ENCODE results near the gene COL24A1. TPM values are rescaled to one million over a fixed set of nuclear protein-coding genes. Genes with fewer than 3 reads are reported as not detected.
"Not testable (repeated sequence)": the region's sequence is repeated elsewhere in the genome, so short reads cannot be mapped to it uniquely, and the experiment has no call there.

Gene COL24A1
- polyA plus RNA-seq, 3 donors from 2014 or later = 0.09 TPM; not detected in 2

DNA sequence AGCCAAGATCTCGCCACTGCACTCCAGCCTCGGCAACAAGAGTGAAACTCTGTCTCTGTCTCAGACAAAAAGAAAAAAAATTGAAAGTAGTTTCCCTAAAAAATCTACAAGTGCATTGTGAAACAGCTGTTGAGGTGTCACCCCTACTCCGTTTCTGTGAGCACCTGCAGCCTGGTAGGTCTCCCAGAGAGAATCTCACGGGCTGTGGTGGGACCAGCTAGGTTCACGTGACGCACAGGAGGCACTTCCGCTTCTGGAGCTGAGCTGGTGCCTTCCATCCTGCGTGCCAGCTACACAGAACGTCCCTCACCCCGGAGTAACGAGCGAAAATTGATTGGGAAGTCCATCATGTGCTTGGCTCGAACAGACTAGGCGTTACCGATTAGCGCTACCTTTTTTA, 66.8 kb downstream of the COL24A1 start:
- no peak for DNase-seq
- no peaks in the 10 kb centered on the region for H3K27me3 Mint-ChIP-seq (ENCODE audit: low read depth in 3 of 3)
- no peak overlapping the region for H3K27ac Mint-ChIP-seq
- H3K36me3 Mint-ChIP-seq = no peaks in the 10 kb centered on the region
- no peak overlapping the region for H3K4me3 Mint-ChIP-seq
- peaks cover 0 to 15% (median 4%) of the 10 kb centered on the region in 6 donors for H3K9me3 Mint-ChIP-seq
- H3K4me1 Mint-ChIP-seq = peaks cover 4 to 11% of the 10 kb centered on the region in 2 donors

- Mint-ChIP-seq H3K4me1 (peaks cover 4 to 11% of the 10 kb centered on the region in 2 donors), H3K36me3 (no peaks in the 10 kb centered on the region), H3K9me3 (peaks cover 0 to 3% (median 0%) of the 10 kb centered on the region in 6 donors), H3K4me3 (peak overlapping the region in 4 of 5 donors; percentile 12 to 60 (median 34)), H3K27me3 (ENCODE audit: low read depth in 3 of 3) (no peaks in the 10 kb centered on the region), H3K27ac (peak overlapping the region in 1 of 6 donors; percentile 66)
- DNase-seq = no peak
These were observed 70.7 kb downstream of the COL24A1 start for GRCh38 chr1:86085741-86086409.

DNA sequence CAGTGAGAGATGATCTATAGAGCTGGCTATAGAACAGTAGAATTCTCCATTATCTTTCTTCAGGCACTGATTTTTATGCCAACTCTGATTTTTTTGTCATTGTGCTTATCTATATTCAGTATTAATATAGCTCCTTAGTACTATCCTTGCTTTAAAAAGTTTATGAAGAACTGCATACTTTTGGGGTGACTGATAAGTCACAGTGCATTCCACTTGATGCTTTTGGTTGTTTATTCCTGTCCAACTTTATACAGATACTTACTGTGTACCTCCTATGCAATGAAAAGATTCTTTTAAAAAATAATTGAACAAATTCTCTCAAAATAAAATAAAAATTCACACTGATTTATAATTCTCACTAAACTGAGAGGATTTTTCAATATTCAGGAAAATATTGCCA, 71.6 kb downstream of the COL24A1 start:
- no peak for DNase-seq
- Mint-ChIP-seq H3K27me3 (ENCODE audit: low read depth in 3 of 3) (no peaks in the 10 kb centered on the region), H3K27ac (no peak overlapping the region), H3K36me3 (no peaks in the 10 kb centered on the region), H3K4me1 (peaks cover 4 to 11% of the 10 kb centered on the region in 2 donors), H3K4me3 (no peak overlapping the region), H3K9me3 (peaks cover 0 to 3% (median 0%) of the 10 kb centered on the region in 6 donors)

GRCh38 chr1:86082183-86082582, 74.4 kb downstream of the COL24A1 start:
- H3K4me3 Mint-ChIP-seq = no peak overlapping the region
- H3K27ac Mint-ChIP-seq = no peak overlapping the region
- H3K27me3 Mint-ChIP-seq (ENCODE audit: low read depth in 3 of 3) = no peaks in the 10 kb centered on the region
- H3K4me1 Mint-ChIP-seq = peaks cover 4 to 11% of the 10 kb centered on the region in 2 donors
- H3K36me3 Mint-ChIP-seq = no peaks in the 10 kb centered on the region
- DNase-seq = no peak
- peaks cover 0 to 4% (median 3%) of the 10 kb centered on the region in 6 donors for H3K9me3 Mint-ChIP-seq

DNA sequence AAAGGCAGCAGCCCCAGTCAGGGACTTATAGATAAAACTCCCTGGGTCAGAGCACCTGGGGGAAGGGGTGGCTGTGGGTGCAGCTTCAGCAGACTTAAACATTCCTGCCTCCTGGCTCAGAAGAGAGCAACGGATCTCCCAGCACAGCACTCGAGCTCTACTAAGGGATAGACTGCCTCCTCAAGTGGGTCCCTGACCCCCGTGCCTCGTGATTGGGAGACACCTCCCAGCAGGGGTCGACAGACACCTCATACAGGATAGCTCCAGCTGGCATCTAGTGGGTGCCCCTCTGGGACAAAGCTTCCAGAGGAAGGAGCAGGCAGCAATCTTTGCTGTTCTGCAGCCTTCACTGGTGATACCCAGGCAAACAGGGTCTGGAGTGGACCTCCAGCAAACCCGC, 84.1 kb downstream of the COL24A1 start:
- H3K27ac Mint-ChIP-seq; H3K4me1 Mint-ChIP-seq; H3K4me3 Mint-ChIP-seq; H3K27me3 Mint-ChIP-seq (ENCODE audit: low read depth in 3 of 3); DNase-seq; H3K36me3 Mint-ChIP-seq: not testable (repeated sequence)
- H3K9me3 Mint-ChIP-seq = peaks cover 5 to 17% (median 10%) of the 10 kb centered on the region in 6 donors

- H3K9me3 Mint-ChIP-seq = peaks cover 4 to 15% (median 9%) of the 10 kb centered on the region in 6 donors
- not testable (repeated sequence) for H3K27ac Mint-ChIP-seq; H3K36me3 Mint-ChIP-seq; H3K4me1 Mint-ChIP-seq; H3K4me3 Mint-ChIP-seq; H3K27me3 Mint-ChIP-seq (ENCODE audit: low read depth in 3 of 3); DNase-seq
These were observed 84.7 kb downstream of the COL24A1 start for GRCh38 chr1:86071870-86072269.

DNA sequence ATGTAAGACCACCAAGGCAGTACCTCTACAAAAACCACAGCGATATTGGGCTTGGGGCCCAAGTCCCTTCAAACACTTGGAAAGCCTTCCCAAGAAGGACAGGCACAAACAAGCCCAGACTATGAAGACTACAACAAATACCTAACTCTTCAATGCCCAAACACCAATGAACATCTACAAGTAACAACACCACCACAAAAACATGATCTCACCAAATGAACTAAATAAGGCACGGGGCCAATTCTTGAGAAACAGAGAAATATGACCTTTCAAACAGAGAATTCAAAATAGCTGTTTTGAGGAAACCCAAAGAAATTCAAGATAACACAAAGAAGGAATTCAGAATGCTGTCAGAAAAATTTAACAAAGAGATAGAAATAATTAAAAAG, 86.8 kb downstream of the COL24A1 start:
- no peaks in the 10 kb centered on the region for H3K4me1 Mint-ChIP-seq
- H3K9me3 Mint-ChIP-seq = peaks cover 4 to 12% (median 10%) of the 10 kb centered on the region in 6 donors
- H3K27me3 Mint-ChIP-seq (ENCODE audit: low read depth in 3 of 3) = no peaks in the 10 kb centered on the region
- H3K4me3 Mint-ChIP-seq = no peak overlapping the region
- H3K36me3 Mint-ChIP-seq = peaks cover 0 to 3% (median 0%) of the 10 kb centered on the region in 3 donors
- DNase-seq = no peak
- no peak overlapping the region for H3K27ac Mint-ChIP-seq

- H3K4me3 Mint-ChIP-seq = no peak overlapping the region
- H3K4me1 Mint-ChIP-seq = no peaks in the 10 kb centered on the region
- peaks cover 0 to 3% (median 0%) of the 10 kb centered on the region in 3 donors for H3K36me3 Mint-ChIP-seq
- no peak overlapping the region for H3K27ac Mint-ChIP-seq
- no peaks in the 10 kb centered on the region for H3K27me3 Mint-ChIP-seq (ENCODE audit: low read depth in 3 of 3)
- H3K9me3 Mint-ChIP-seq = peaks cover 4 to 12% (median 10%) of the 10 kb centered on the region in 6 donors
- no peak for DNase-seq
These were observed 87.5 kb downstream of the COL24A1 start for GRCh38 chr1:86068841-86069756.

- no peak overlapping the region for H3K27ac Mint-ChIP-seq
- no peak for DNase-seq
These were observed 88.3 kb downstream of the COL24A1 start for GRCh38 chr1:86068271-86068721.

DNA sequence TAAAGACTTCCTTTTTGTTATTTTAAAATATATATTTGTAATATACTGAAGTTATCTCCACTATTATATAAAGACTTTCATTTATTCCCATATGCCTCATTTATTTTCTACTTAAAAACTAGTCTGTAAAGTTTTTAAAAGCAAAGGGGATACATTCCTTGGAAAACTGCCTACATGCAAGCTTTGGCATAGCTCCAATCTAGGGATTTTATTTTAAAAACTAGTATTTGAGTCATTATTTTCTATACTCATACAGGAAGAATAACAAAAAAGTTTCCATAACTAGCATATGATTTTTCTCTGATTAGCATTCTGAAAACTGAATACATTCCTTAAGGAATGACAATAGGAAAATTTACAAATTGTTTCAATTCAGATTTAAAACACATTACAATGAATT, 88.9 kb downstream of the COL24A1 start:
- no peaks in the 10 kb centered on the region for H3K27me3 Mint-ChIP-seq (ENCODE audit: low read depth in 3 of 3)
- H3K27ac Mint-ChIP-seq = no peak overlapping the region
- H3K4me3 Mint-ChIP-seq = no peak overlapping the region
- peaks cover 4 to 12% (median 8%) of the 10 kb centered on the region in 6 donors for H3K9me3 Mint-ChIP-seq
- H3K36me3 Mint-ChIP-seq = peaks cover 0 to 3% (median 0%) of the 10 kb centered on the region in 3 donors
- H3K4me1 Mint-ChIP-seq = no peaks in the 10 kb centered on the region
- DNase-seq = no peak

More at GRCh38 chr1:86068271-86068721, 88.3 kb downstream of the COL24A1 start:
- H3K4me3 Mint-ChIP-seq = no peak overlapping the region
- H3K4me1 Mint-ChIP-seq = no peaks in the 10 kb centered on the region
- H3K27me3 Mint-ChIP-seq (ENCODE audit: low read depth in 3 of 3) = no peaks in the 10 kb centered on the region
- peaks cover 0 to 3% (median 0%) of the 10 kb centered on the region in 3 donors for H3K36me3 Mint-ChIP-seq
- peaks cover 4 to 12% (median 10%) of the 10 kb centered on the region in 6 donors for H3K9me3 Mint-ChIP-seq

DNA sequence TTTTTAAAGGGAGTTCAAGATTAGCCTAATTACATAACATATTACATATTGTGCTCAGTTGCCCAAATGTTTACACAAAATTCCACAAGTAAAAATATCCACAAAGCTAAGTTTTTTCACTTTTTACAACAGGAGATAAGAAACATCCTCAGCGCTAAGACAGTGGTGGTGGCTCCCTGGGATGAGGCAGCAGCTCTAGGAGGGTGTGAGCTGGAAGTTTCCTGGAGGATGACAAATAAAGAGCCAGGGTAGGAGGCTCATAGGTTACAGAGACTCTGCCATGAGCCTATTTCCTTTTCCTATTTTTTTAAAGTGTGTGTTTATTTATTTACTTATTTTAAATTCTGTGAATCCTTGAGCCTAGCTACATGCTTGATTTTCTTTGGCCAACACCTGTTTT, 91.7 kb downstream of the COL24A1 start:
- no peak for DNase-seq
- no peaks in the 10 kb centered on the region for H3K27me3 Mint-ChIP-seq (ENCODE audit: low read depth in 3 of 3)
- H3K9me3 Mint-ChIP-seq = peaks cover 0 to 10% (median 6%) of the 10 kb centered on the region in 6 donors
- H3K36me3 Mint-ChIP-seq = peaks cover 0 to 3% (median 0%) of the 10 kb centered on the region in 3 donors
- H3K27ac Mint-ChIP-seq = no peak overlapping the region
- H3K4me1 Mint-ChIP-seq = no peaks in the 10 kb centered on the region
- H3K4me3 Mint-ChIP-seq = no peak overlapping the region

DNA sequence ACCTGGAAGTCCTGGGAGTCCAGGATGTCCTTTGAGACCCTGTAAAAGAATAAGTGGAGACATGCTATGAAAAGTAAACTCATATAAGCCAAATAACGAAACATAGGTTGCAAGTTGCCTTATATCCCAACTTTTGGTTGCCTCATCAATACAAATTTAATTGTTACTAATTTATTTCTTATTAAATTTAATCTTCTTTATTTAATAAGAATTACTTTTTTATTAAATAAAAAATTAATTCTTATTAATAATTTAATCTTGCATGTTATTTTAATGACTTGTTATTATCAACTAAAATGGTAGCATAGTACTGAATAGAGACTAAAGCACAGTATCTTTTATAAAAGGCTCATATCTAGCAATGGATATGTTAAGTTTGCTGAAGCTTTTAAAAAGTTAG, 92.9 kb downstream of the COL24A1 start:
- Mint-ChIP-seq H3K27ac (no peak overlapping the region), H3K36me3 (peaks cover 0 to 3% (median 0%) of the 10 kb centered on the region in 3 donors), H3K27me3 (ENCODE audit: low read depth in 3 of 3) (no peaks in the 10 kb centered on the region), H3K4me3 (no peak overlapping the region), H3K4me1 (no peaks in the 10 kb centered on the region), H3K9me3 (peaks cover 0 to 9% (median 3%) of the 10 kb centered on the region in 6 donors)
- DNase-seq = no peak

- peaks cover 0 to 3% (median 0%) of the 10 kb centered on the region in 3 donors for H3K36me3 Mint-ChIP-seq
- peaks cover 0 to 9% (median 3%) of the 10 kb centered on the region in 6 donors for H3K9me3 Mint-ChIP-seq
- H3K27me3 Mint-ChIP-seq (ENCODE audit: low read depth in 3 of 3) = no peaks in the 10 kb centered on the region
- no peak overlapping the region for H3K4me3 Mint-ChIP-seq
- DNase-seq = no peak
- no peaks in the 10 kb centered on the region for H3K4me1 Mint-ChIP-seq
- no peak overlapping the region for H3K27ac Mint-ChIP-seq
These were observed 94.1 kb downstream of the COL24A1 start for GRCh38 chr1:86062453-86062852.

DNA sequence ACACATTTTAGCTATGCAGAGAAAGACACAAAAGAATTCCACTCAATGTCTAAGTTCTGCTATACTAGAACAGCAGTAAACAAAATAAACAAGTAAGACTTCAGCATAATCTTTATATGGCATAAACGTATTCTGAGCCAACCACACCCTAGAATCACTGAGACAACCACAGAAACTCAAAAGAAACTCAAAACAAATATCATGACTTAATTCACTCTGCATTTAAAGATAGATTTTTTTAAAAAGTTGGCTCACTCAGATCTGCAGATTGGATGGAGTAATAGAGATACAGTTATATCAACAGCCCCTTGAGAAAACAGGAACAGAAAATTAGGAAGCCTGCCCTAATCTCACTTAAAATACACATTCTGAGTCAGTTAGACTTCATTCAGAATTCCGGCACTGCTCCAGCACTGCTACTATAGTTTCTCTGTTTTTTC, 95.0 kb downstream of the COL24A1 start:
- no peak overlapping the region for H3K27ac Mint-ChIP-seq
- H3K4me1 Mint-ChIP-seq = no peaks in the 10 kb centered on the region
- no peak overlapping the region for H3K4me3 Mint-ChIP-seq
- H3K27me3 Mint-ChIP-seq (ENCODE audit: low read depth in 3 of 3) = peaks cover 0 to 2% (median 0%) of the 10 kb centered on the region in 3 donors
- peaks cover 0 to 9% (median 3%) of the 10 kb centered on the region in 6 donors for H3K9me3 Mint-ChIP-seq
- no peak for DNase-seq
- peaks cover 0 to 3% (median 0%) of the 10 kb centered on the region in 3 donors for H3K36me3 Mint-ChIP-seq

Measured in immature natural killer cell (primary cell).